GM23338 (cell line): ENCODE data around the gene POLK. TPM values are rescaled to one million over a fixed set of nuclear protein-coding genes. Genes with fewer than 3 reads are reported as not detected.

Experiments
- ATAC-seq: fragments of 200-7000 bp; cut with Tn5 transposase; 3 replicates; pipeline ENCODE4 v1.9.1; 2020
- DNase-seq: peaks from one replicate; pipeline ENCODE4 v3.0.0-alpha.2; 2015; ENCODE audit warnings: low spot score
- H2AFZ ChIP-seq: fragments of 200-600 bp; sonication (generic); 2 replicates; pipeline ENCODE4 v1.8.0; 2016; ENCODE audit warnings: antibody characterized with exemption, mild to moderate bottlenecking, moderate library complexity
- H3F3A ChIP-seq: fragments of 200-600 bp; sonication (generic); replicated peaks from 2 replicates; pipeline ENCODE4 v1.8.0; 2017; ENCODE audit warnings: antibody characterized with exemption, mixed run types, low read depth
- H3K27ac ChIP-seq: fragments of 200-600 bp; sonication (generic); 2 replicates; pipeline ENCODE4 v1.6.1; 2016; ENCODE audit warnings: low read depth
- H3K27me3 ChIP-seq: fragments of 200-600 bp; sonication (generic); 2 replicates; pipeline ENCODE4 v1.8.0; 2016; ENCODE audit warnings: mild to moderate bottlenecking, mixed run types, moderate library complexity; ENCODE audit not compliant: insufficient read depth
- H3K36me3 ChIP-seq: fragments of 200-600 bp; sonication (generic); 2 replicates; pipeline ENCODE4 v1.8.0; 2016; ENCODE audit warnings: mild to moderate bottlenecking; ENCODE audit not compliant: insufficient read depth
- H3K4me1 ChIP-seq: fragments of 200-600 bp; sonication (generic); 2 replicates; pipeline ENCODE4 v1.8.0; 2016; ENCODE audit warnings: mild to moderate bottlenecking, moderate library complexity; ENCODE audit not compliant: insufficient read depth
- H3K4me2 ChIP-seq: fragments of 200-600 bp; sonication (generic); 2 replicates; pipeline ENCODE4 v1.7.1; 2017; ENCODE audit warnings: mixed run types
- H3K4me3 ChIP-seq: fragments of 200-600 bp; sonication (generic); 2 replicates; pipeline ENCODE4 v1.6.1; 2016; ENCODE audit warnings: mixed run types
- H3K79me2 ChIP-seq: fragments of 200-600 bp; sonication (generic); replicated peaks from 2 replicates; pipeline ENCODE4 v1.8.0; 2017; ENCODE audit warnings: mild to moderate bottlenecking; ENCODE audit not compliant: insufficient read depth
- H3K9me2 ChIP-seq: fragments of 200-600 bp; sonication (generic); 2 replicates; pipeline ENCODE4 v1.8.0; 2017; ENCODE audit not compliant: insufficient read depth
- H4K20me1 ChIP-seq: fragments of 200-600 bp; sonication (generic); replicated peaks from 2 replicates; pipeline ENCODE4 v1.8.0; 2017; ENCODE audit warnings: mild to moderate bottlenecking; ENCODE audit not compliant: insufficient read depth
- H3K27ac Mint-ChIP-seq: 2 replicates; pipeline ENCODE4 v1.8.0; 2020; ENCODE audit warnings: inconsistent platforms, mild to moderate bottlenecking, moderate library complexity, mixed read lengths
- H3K27me3 Mint-ChIP-seq: 3 replicates; pipeline ENCODE4 v1.8.0; 2022; ENCODE audit warnings: low read depth, mild to moderate bottlenecking, moderate library complexity, mixed read lengths, inconsistent platforms; ENCODE audit not compliant: insufficient read depth, poor library complexity
- H3K36me3 Mint-ChIP-seq: 3 replicates; pipeline ENCODE4 v1.8.0; 2021; ENCODE audit warnings: low read depth, mild to moderate bottlenecking, inconsistent platforms, moderate library complexity, mixed read lengths
- H3K4me1 Mint-ChIP-seq: 3 replicates; pipeline ENCODE4 v1.8.0; 2020; ENCODE audit warnings: mild to moderate bottlenecking, inconsistent platforms, mixed read lengths
- H3K4me3 Mint-ChIP-seq: 3 replicates; pipeline ENCODE4 v1.8.0; 2021; ENCODE audit warnings: moderate library complexity, mild to moderate bottlenecking, inconsistent platforms, mixed read lengths
- H3K9me3 Mint-ChIP-seq: 3 replicates; pipeline ENCODE4 v1.8.0; 2020; ENCODE audit warnings: moderate library complexity, mild to moderate bottlenecking, inconsistent platforms, mixed read lengths
- CREB1 ChIP-seq: fragments of 250-450 bp; sonication (Bioruptor Pico); IDR thresholded peaks from 2 replicates; pipeline ENCODE4 v1.5.0; 2020; ENCODE audit warnings: low read depth, mild to moderate bottlenecking, moderate library complexity
- CTCF ChIP-seq, 2 experiments: fragments of 200-600 bp in 1 of 2; sonication (generic) in 1 of 2; conservative IDR thresholded peaks; 2 replicates each; pipeline versions ENCODE4 v1.5.1 to v1.6.1; 2016 to 2017; ENCODE audit warnings: antibody characterized with exemption in 2 of 2, low read depth in 2 of 2, mild to moderate bottlenecking in 2 of 2, moderate library complexity in 1 of 2
- ETS1 ChIP-seq: IDR thresholded peaks from 2 replicates; pipeline ENCODE4 v1.6.1; 2016; ENCODE audit warnings: antibody characterized with exemption
- EZH2 ChIP-seq: fragments of 200-600 bp; sonication (generic); IDR thresholded peaks from one replicate; pipeline ENCODE4 v1.8.0; 2017; ENCODE audit warnings: antibody characterized with exemption, mild to moderate bottlenecking, low read depth; ENCODE audit not compliant: unreplicated experiment
- EZH2phosphoT487 ChIP-seq: fragments of 200-600 bp; sonication (generic); IDR thresholded peaks from one replicate; pipeline ENCODE4 v1.8.1; 2018; ENCODE audit warnings: antibody characterized with exemption; ENCODE audit not compliant: unreplicated experiment
- JUNB ChIP-seq: IDR thresholded peaks from one replicate; pipeline ENCODE4 v1.6.1; 2016; ENCODE audit warnings: antibody characterized with exemption; ENCODE audit not compliant: unreplicated experiment
- NANOG ChIP-seq: IDR thresholded peaks from 2 replicates; pipeline ENCODE4 v1.6.1; 2016; ENCODE audit warnings: antibody characterized with exemption, borderline replicate concordance
- REST ChIP-seq: IDR thresholded peaks from one replicate; pipeline ENCODE4 v1.6.1; 2018; ENCODE audit warnings: antibody characterized with exemption; ENCODE audit not compliant: unreplicated experiment
- STAT1 ChIP-seq: IDR thresholded peaks from one replicate; pipeline ENCODE4 v1.6.1; 2016; ENCODE audit warnings: antibody characterized with exemption; ENCODE audit not compliant: unreplicated experiment
- ZNF114 ChIP-seq: fragments of 250-450 bp; sonication (Bioruptor Pico); IDR thresholded peaks from 2 replicates; pipeline ENCODE4 v1.5.0; 2020; ENCODE audit warnings: mild to moderate bottlenecking, moderate library complexity
- ZNF331 ChIP-seq: fragments of 250-450 bp; sonication (Bioruptor Pico); IDR thresholded peaks from 2 replicates; pipeline ENCODE4 v1.5.0; 2020; ENCODE audit warnings: low read depth, mild to moderate bottlenecking, moderate library complexity
- polyA plus RNA-seq: library from polyadenylated mRNA; unstranded; fragments of >200 nt; fragmentation: Nextera tagmentation; extraction: Ambion mirVana; gene quantifications from 2 replicates; pipeline ENCODE4 v1.2.1, GENCODE V29; 2016
- total RNA-seq: library from RNA; depleted of rRNA; stranded (reverse); fragments of >200 nt; shearing (Covaris generic); gene quantifications from 2 replicates; pipeline ENCODE4 v1.2.3, GENCODE V29; 2014

POLK gene
- total and polyA plus RNA-seq, 2 experiments from 2014 or later, result 6.3 to 14.5 TPM

GRCh38 chr5:75509546-75509945 is 2.1 kb upstream of the POLK start:
- Histone ChIP-seq H3K27ac (no peak overlapping the region), H3F3A (no peaks in the 10 kb centered on the region), H3K4me2 (peak overlapping the region; percentile 93), H3K36me3 (no peaks in the 10 kb centered on the region), H2AFZ (no peak overlapping the region), H4K20me1 (no peaks in the 10 kb centered on the region; the same call in 1 of the 2 replicates), H3K4me1 (peaks cover 15% of the 10 kb centered on the region; the same call in 1 of the 2 replicates), H3K4me3 (peak overlapping the region; percentile 62), H3K9me2 (no peaks in the 10 kb centered on the region), H3K27me3 (no peaks in the 10 kb centered on the region), H3K79me2 (peaks cover 57% of the 10 kb centered on the region)
- no peak overlapping the region for H3K27ac Mint-ChIP-seq
- ATAC-seq (no peak), DNase-seq (no peak)
- TF ChIP-seq JUNB, result no peak
- H3K4me1 Mint-ChIP-seq, result peaks cover 16% of the 10 kb centered on the region
- peak overlapping the region; percentile 94 for H3K4me3 Mint-ChIP-seq
- peaks cover 2% of the 10 kb centered on the region; the same call in 2 of the 3 replicates for H3K36me3 Mint-ChIP-seq
- peaks cover 19% of the 10 kb centered on the region for H3K27me3 Mint-ChIP-seq
- no peaks in the 10 kb centered on the region; the same call in 2 of the 3 replicates for H3K9me3 Mint-ChIP-seq

- Histone ChIP-seq H2AFZ (no peak overlapping the region), H4K20me1 (no peaks in the 10 kb centered on the region; the same call in 1 of the 2 replicates), H3F3A (no peaks in the 10 kb centered on the region), H3K4me3 (peak overlapping the region; percentile 62), H3K36me3 (no peaks in the 10 kb centered on the region), H3K79me2 (peaks cover 57% of the 10 kb centered on the region), H3K4me2 (peak overlapping the region; percentile 93), H3K27ac (no peak overlapping the region), H3K4me1 (peaks cover 15% of the 10 kb centered on the region; the same call in 1 of the 2 replicates), H3K27me3 (no peaks in the 10 kb centered on the region), H3K9me2 (no peaks in the 10 kb centered on the region)
- Mint-ChIP-seq H3K4me3 (peak overlapping the region; percentile 94), H3K9me3 (no peaks in the 10 kb centered on the region; the same call in 2 of the 3 replicates), H3K4me1 (peaks cover 16% of the 10 kb centered on the region), H3K36me3 (peaks cover 2% of the 10 kb centered on the region; the same call in 2 of the 3 replicates), H3K27me3 (peaks cover 19% of the 10 kb centered on the region), H3K27ac (no peak overlapping the region)
- no peak for DNase-seq
- no peak for ATAC-seq
- TF ChIP-seq STAT1, result no peak
- TF ChIP-seq NANOG, result no peak
- no peak for TF ChIP-seq EZH2phosphoT487
- TF ChIP-seq EZH2, result no peak
- TF ChIP-seq CTCF (conservative IDR thresholded peaks at IDR 0.05; ENCODE audit: low read depth in 2 of 2), result no peak
- TF ChIP-seq ZNF114 (CRISPR knock-in tag), result no peak
- no peak for TF ChIP-seq JUNB
- no peak for TF ChIP-seq ETS1
- no peak for TF ChIP-seq REST
- TF ChIP-seq CREB1 (CRISPR knock-in tag), result no peak
- TF ChIP-seq ZNF331 (CRISPR knock-in tag), result no peak
Observed at GRCh38 chr5:75509956-75510355, 1.7 kb upstream of the POLK start.
